Mucosa of gallbladder (tissue), 1 donor: Measurements from ENCODE around the gene AJM1. TPM values are rescaled to one million over a fixed set of nuclear protein-coding genes. Genes with fewer than 3 reads are reported as not detected.
"Not testable (repeated sequence)": the region's sequence is repeated elsewhere in the genome, so short reads cannot be mapped to it uniquely, and the experiment has no call there.

Experiments used
- DNase-seq: peaks from one replicate; pipeline ENCODE4 v3.0.0-alpha.2; 2020; ENCODE audit warnings: low spot score
- total RNA-seq: library from RNA; stranded (reverse); gene quantifications from one replicate; pipeline ENCODE4 v1.2.1, GENCODE V29; 2021
- donor health status: DM: no; HTN: no; CAD: no.

The AJM1 gene
- total RNA-seq, 1 donor from 2014 or later, result 19.4 TPM

DNA sequence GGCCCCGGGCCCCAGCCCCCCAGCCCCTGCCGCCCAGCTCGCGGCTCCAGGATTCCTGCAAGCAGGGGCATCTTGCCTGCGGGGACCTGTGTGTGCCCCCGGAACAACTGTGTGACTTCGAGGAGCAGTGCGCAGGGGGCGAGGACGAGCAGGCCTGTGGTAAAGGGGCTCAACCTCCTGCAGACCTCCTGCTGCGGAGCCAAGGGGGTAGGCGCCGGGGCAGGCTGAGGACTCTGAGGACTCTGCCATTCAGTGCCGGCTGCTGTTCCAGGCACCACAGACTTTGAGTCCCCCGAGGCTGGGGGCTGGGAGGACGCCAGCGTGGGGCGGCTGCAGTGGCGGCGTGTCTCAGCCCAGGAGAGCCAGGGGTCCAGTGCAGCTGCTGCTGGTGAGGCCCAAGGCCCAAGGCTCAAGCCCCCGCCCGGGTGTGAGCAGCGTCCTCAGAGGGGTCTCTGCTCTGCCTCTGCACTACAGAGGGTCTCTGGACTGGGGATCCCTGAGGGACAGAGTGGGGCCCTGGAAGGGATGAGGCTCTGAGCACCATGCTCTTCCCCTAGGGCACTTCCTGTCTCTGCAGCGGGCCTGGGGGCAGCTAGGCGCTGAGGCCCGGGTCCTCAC, 13.3 kb downstream of the AJM1 start:
- DNase-seq, result no peak

DNA sequence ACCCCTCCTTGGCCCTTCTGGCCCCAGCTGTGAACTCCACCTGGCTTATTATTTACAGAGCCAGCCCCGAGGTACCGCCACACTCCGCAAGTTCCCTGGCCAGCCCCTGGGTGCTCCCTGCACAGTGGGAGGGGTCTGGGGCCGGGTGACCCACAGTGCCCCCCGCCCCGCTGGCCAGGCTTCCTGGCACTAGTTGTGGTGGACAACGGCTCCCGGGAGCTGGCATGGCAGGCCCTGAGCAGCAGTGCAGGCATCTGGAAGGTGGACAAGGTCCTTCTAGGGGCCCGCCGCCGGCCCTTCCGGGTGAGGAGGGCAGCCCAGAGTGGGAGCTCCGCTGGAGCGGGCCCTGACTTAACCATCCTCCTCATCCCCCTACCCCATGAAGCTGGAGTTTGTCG, 13.8 kb downstream of the AJM1 start:
- DNase-seq, result no peak

- DNase-seq, result no peak
Measured at GRCh38 chr9:136856541-136857141, 14.4 kb downstream of the AJM1 start.

DNA sequence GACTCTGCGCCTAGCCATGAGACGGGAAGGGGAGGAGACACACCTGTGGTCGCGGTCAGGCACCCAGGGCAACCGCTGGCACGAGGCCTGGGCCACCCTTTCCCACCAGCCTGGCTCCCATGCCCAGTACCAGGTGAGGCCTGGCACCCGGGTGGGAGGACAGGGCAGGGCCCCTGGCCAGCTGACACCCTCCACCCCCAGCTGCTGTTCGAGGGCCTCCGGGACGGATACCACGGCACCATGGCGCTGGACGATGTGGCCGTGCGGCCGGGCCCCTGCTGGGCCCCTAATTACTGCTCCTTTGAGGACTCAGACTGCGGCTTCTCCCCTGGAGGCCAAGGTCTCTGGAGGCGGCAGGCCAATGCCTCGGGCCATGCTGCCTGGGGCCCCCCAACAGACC, 14.9 kb downstream of the AJM1 start:
- no peak for DNase-seq

GRCh38 chr9:136857581-136858412, 15.5 kb downstream of the AJM1 start:
- DNase-seq, result no peak

DNA sequence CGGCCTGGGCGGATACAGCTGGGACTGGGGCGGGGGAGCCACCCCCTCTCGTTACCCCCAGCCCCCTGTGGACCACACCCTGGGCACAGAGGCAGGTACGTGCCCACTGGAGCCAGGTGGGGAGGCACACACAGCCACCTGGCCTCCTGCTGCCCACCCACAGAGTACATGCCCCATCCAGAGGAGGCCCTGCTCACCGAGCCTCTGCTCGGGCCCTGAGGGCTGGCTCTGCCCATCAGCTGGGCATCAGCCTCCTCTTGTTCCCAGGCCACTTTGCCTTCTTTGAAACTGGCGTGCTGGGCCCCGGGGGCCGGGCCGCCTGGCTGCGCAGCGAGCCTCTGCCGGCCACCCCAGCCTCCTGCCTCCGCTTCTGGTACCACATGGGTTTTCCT, 16.2 kb downstream of the AJM1 start:
- DNase-seq, result no peak

DNA sequence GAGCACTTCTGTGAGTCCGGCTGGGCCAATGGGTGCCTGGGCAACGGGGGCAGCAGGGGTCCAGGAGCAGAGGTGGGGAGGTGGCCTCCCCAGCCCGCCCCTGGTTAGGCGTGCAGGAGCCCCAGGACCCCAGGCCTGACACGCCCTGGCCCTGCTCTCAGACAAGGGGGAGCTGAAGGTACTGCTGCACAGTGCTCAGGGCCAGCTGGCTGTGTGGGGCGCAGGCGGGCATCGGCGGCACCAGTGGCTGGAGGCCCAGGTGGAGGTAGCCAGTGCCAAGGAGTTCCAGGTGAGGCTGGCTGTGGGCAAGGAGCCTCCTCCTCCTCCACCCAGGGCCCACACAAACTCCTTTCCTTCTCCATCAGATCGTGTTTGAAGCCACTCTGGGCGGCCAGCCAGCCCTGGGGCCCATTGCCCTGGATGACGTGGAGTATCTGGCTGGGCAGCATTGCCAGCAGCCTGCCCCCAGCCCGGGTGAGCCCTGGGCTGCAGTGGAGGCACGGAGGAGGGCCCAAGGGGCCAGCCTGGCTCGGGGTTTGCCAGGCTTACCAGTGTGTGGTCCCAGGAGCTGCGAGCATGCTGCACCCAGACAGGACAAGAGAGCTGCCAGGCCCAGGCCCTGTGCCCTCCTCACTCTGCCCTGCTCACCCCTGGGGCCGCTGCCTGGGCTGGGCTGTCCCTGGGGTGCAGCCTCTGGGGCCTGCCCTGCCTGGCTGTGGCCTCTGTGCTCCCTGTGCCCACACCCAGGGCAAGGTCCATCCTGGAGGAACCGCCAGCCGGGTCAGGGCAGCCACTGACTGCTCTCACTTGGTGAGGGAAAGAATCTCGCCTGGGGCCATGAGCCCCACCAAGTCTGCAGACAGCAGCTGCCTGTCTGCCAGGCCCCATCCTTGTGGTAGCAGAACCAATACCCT, 16.8 kb downstream of the AJM1 start:
- DNase-seq, result peak; percentile 82

DNA sequence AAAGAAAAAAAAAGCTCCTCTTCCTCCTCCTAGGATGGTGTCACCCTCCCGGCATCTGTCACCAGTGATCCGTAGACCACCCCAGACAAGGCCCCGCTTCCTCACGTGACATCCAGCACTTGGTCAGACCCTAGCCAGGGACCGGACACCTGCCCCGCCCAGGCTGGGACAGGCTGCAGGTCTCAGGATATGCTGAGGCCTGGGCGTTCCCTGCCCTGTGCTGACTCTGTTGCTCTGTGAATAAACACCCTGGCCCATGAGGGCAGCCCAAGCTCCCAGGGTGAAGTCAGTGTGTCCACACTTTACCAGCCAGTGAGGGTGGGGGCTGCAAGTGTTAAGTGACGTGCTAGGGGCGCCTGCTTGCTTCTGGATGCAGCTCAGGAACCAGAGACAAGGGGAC, 18.3 kb downstream of the AJM1 start:
- no peak for DNase-seq

GRCh38 chr9:136860933-136861873, 18.9 kb downstream of the AJM1 start:
- no peak for DNase-seq

GRCh38 chr9:136861874-136862457, 19.7 kb downstream of the AJM1 start:
- DNase-seq, result no peak

GRCh38 chr9:136862849-136863622, 20.8 kb downstream of the AJM1 start:
- no peak for DNase-seq

DNA sequence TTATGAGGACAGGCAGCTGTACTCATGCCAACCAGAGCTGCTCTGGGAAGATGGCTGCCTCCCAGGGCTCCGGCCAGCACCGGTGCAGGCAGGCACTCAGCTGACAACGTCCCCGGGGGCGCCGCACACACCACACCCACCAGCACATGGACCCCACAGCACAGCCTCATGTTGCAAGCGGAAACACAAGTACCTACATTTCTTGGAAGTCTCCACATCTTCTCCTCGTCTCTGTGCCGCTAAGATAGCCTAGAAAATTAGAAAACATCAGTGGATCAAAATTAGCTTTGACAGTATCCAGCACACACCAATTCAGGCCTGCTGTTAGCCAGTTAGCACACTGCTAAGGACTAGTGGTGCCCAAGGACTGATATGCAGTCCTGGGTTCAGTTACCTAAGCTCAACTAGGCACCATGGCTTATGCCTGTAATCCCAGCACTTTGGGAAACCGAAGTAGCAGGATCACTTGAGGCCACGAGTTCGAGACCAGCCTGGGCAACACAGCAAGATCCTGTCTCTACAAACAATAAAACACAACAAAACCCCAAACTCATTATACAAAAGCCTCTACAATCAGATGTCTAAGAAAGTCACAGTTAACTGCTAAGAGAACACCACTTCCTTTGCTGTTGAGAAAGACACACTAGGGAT, 21.5 kb downstream of the AJM1 start:
- DNase-seq, result no peak

- no peak for DNase-seq
Measured at GRCh38 chr9:136865041-136865767, 22.9 kb downstream of the AJM1 start.

- DNase-seq, result no peak
Measured at GRCh38 chr9:136865768-136866103, 23.5 kb downstream of the AJM1 start.

DNA sequence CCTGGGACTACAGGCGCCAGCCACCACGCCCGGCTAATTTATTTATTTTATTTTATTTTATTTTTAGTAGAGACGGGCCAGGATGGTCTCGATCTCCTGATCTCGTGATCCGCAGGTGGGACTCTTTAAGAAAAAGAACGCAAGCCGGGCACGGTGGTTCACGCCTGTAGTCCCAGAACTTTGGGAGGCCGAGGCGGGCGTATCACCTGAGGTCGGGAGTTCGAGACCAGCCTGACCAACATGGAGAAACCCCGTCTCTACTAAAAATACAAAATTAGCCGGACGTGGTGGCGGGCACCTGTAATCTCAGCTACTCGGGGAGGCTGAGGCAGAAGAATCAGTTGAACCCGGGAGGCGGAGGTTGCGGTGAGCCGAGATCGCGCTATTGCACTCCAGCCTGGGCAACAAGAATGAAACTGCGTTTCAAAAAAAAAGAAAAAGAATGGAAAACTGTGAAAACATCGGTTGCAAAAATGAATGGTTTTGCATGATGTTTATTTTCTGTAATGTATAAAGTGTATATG, 24.7 kb downstream of the AJM1 start:
- not testable (repeated sequence) for DNase-seq

DNA sequence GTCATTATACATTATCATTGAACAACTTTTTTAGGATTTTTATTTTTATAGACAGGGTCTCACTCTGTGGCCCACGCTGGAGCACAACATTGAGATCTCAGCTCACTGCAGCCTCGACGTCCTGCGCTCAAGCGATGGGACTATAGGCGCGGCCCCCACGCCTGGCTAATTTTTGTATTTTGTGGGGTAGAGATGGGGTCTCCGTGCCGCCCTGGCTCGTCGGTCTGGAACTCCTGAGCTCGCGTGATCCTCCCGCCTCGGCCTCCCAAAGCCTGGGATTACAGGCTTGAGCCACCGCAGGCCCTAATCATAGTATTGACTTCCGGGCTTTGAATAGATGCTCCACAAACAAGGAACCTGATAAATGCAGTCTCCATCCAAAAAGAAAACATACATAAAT, 25.2 kb downstream of the AJM1 start:
- DNase-seq, result no peak

DNA sequence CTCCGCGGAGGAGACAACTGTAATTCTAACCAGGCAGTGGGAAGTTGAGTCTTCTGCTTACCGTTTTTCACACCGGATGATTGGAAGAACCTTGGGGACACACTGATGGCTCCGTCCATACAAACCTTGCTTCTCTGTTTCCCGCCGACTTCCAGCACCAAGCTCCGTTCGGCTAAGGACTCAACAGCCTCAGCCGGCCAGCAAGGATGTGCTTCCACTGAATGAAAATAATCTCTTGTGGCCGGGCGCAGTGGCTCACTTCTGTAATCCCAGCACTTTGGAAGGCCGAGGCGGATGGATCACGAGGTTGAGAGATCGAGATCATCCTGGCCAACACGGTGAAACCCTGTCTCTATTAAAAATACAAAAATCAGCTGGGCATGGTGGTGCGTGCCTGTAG, 25.6 kb downstream of the AJM1 start:
- DNase-seq, result no peak

DNA sequence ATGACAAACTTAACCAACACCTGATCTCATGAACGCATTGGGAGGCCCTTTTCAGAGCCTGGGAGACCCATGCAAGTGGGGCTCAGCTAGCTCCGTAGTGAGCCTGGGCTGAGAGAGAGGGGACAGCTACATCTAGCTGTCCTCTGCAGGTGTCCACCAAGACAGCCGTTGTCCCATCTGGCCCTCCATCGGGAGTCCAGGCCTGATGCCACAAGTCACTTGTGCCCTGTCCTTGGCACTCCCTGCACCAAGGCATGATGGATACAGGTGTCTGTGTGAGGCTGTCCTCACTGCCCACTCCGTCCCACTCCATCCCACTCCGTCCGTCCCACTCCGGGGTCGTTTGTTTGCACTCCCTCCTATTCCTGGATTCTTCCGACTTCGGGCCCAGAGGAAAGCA, 26.4 kb downstream of the AJM1 start:
- no peak for DNase-seq
